Nephron progenitor cell (in vitro differentiated cells): ENCODE data around the gene OLIG2.

Experiments used
- DNase-seq: peaks from one replicate; pipeline ENCODE4 v3.0.0; 2021
- H3K27ac Mint-ChIP-seq: 2 replicates; pipeline ENCODE4 v1.8.0; 2021; ENCODE audit warnings: mild to moderate bottlenecking, moderate library complexity, mixed read lengths
- H3K27me3 Mint-ChIP-seq: 2 replicates; pipeline ENCODE4 v1.8.0; 2021; ENCODE audit warnings: mild to moderate bottlenecking, low read depth, mixed read lengths; ENCODE audit not compliant: poor library complexity
- H3K36me3 Mint-ChIP-seq: 2 replicates; pipeline ENCODE4 v1.8.0; 2021; ENCODE audit warnings: low read depth, mixed read lengths
- H3K4me1 Mint-ChIP-seq: 2 replicates; pipeline ENCODE4 v1.8.0; 2021; ENCODE audit warnings: mixed read lengths
- H3K4me3 Mint-ChIP-seq: 2 replicates; pipeline ENCODE4 v1.8.0; 2021; ENCODE audit warnings: mild to moderate bottlenecking, moderate library complexity, mixed read lengths
- H3K9me3 Mint-ChIP-seq: 2 replicates; pipeline ENCODE4 v1.8.0; 2021; ENCODE audit warnings: mild to moderate bottlenecking, moderate library complexity, mixed read lengths
- TF ChIP-seq, protein P1 (sequence below): fragments of 200-600 bp; sonication (generic); IDR thresholded peaks from 2 replicates; pipeline ENCODE4 v1.5.0; 2021; ENCODE audit warnings: antibody characterized with exemption

The OLIG2 gene

DNA sequence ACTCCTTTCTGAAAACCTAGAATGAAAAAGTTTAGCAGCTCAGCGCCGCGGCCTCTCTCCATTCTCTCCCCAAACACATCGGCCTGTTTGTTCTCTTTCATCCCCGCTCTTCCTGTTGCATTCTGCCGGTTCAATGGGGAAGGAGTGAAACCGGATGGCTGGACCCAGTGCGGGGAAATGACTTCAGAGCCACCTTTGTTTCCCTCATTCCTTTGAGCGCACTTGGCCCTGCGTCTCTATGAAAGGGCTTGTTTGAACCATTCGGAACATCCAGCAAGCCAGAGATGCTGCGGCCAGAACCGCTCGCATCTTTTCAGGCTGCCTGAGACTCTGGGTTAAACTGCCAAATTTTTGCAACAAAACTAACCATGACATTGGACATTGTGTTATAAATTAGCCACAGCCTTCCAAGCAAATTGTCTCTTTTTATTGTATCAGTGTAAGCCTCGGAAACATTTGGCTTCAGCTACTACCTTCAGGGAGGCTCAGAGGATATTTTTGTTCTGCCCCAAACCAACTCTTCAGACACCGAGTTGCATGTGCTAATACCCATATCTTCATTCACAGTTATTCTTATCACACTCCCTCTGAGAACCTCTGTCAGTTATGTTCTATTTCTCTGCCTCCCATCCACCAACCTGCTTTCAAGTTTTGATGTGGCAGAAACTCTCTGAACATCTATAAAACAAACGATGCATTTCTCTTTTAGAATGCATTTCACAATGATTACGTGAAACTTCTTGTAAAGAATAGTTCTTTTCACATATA lies 39.1 kb downstream of the OLIG2 start:
- TF ChIP-seq, protein P1, sequence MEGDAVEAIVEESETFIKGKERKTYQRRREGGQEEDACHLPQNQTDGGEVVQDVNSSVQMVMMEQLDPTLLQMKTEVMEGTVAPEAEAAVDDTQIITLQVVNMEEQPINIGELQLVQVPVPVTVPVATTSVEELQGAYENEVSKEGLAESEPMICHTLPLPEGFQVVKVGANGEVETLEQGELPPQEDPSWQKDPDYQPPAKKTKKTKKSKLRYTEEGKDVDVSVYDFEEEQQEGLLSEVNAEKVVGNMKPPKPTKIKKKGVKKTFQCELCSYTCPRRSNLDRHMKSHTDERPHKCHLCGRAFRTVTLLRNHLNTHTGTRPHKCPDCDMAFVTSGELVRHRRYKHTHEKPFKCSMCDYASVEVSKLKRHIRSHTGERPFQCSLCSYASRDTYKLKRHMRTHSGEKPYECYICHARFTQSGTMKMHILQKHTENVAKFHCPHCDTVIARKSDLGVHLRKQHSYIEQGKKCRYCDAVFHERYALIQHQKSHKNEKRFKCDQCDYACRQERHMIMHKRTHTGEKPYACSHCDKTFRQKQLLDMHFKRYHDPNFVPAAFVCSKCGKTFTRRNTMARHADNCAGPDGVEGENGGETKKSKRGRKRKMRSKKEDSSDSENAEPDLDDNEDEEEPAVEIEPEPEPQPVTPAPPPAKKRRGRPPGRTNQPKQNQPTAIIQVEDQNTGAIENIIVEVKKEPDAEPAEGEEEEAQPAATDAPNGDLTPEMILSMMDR: no peak
- Mint-ChIP-seq H3K36me3 (no peaks in the 10 kb centered on the region), H3K27me3 (peaks cover 99% of the 10 kb centered on the region), H3K4me1 (peaks cover 5% of the 10 kb centered on the region), H3K9me3 (peaks cover 16% of the 10 kb centered on the region), H3K4me3 (no peak overlapping the region), H3K27ac (no peak overlapping the region)
- DNase-seq: no peak

DNA sequence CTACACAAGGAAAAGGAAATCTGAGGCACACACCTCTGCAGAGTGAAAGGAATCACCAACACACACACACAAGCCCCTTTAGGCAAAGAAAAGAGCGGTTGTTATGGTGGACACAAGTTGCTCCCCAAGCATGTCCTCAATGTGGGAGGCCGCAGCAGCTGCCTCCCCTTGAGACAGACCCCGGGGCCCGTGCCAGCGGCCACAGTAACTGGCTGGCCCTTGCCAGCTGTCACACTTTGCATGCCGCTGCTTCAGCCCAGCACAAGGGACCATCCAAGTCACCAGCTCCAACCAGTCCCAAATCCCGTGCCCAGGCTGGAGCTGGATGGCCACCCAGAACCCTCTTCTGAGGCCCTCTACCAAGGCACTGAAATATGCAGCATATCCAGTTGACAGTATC lies 41.3 kb downstream of the OLIG2 start:
- Mint-ChIP-seq H3K27me3 (peaks cover 97% of the 10 kb centered on the region), H3K36me3 (no peaks in the 10 kb centered on the region), H3K9me3 (peaks cover 17% of the 10 kb centered on the region), H3K4me1 (peaks cover 14% of the 10 kb centered on the region), H3K27ac (no peak overlapping the region), H3K4me3 (no peak overlapping the region)
- TF ChIP-seq, protein P1: no peak
- no peak for DNase-seq

DNA sequence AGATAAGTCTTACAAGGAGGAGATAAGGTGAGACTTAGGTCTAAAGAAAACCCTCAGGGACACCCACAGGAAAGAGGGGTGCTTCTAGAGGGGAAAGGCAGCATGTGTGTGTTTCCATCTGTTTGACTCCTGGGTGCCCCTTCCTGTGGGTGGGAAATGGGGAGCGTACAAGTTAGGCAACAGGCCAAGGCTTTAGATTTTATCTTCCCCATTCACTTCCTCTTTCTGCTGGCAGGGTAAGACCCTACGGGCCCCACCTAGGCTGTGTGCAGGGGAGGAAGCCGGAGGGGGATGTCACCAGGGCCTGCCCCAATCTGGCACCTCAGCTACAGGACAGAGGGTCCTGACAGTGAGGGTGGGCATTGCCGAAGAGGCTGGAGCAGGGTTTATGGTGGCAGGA lies 41.7 kb downstream of the OLIG2 start:
- no peak for DNase-seq
- TF ChIP-seq, protein P1: no peak
- peaks cover 98% of the 10 kb centered on the region for H3K27me3 Mint-ChIP-seq
- no peak overlapping the region for H3K27ac Mint-ChIP-seq
- no peak overlapping the region for H3K4me3 Mint-ChIP-seq
- peaks cover 17% of the 10 kb centered on the region for H3K9me3 Mint-ChIP-seq
- H3K4me1 Mint-ChIP-seq: peaks cover 17% of the 10 kb centered on the region
- H3K36me3 Mint-ChIP-seq: no peaks in the 10 kb centered on the region

DNA sequence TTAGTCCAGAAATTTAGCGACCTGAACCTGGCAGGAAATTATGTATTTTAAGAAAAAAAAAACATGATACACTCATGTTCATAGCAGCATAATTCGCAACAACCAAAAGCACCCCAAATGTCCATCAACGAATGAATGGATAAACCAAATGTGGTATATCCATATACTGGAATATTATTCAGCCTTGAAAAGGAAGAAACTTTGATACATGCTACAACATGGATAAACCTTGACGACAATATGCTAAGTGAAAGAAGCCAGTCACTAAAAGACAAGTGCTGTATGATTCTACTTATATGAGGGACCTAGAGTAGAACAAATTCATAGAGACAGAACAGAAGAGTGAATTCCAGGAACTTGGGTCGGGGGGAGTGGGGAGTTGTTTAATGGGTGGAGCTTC lies 43.5 kb downstream of the OLIG2 start:
- DNase-seq: no peak
- Mint-ChIP-seq H3K4me3 (peak overlapping the region; percentile 38), H3K27ac (no peak overlapping the region), H3K4me1 (peaks cover 17% of the 10 kb centered on the region), H3K36me3 (no peaks in the 10 kb centered on the region), H3K27me3 (peaks cover 98% of the 10 kb centered on the region), H3K9me3 (peaks cover 17% of the 10 kb centered on the region)
- TF ChIP-seq, protein P1: no peak

DNA sequence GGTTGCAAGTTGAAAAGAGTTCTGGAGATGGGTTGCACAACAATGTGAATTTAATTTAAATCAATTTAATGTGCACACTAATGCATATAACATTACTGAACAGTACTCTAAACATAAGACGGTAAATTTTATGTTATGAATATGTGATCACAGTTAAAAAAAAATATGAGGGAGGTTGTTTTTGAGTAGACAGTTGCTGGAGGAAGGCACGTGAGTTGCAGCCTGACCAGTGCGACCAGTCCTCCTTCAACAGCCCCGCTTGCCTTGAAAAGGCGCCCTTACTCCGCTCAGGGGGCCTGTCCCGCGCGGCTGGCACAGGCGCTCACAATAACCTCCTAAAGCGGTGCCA lies 43.9 kb downstream of the OLIG2 start:
- peaks cover 17% of the 10 kb centered on the region for H3K9me3 Mint-ChIP-seq
- TF ChIP-seq, protein P1: no peak
- peak overlapping the region; percentile 38 for H3K4me3 Mint-ChIP-seq
- DNase-seq: no peak
- peaks cover 98% of the 10 kb centered on the region for H3K27me3 Mint-ChIP-seq
- no peaks in the 10 kb centered on the region for H3K36me3 Mint-ChIP-seq
- no peak overlapping the region for H3K27ac Mint-ChIP-seq
- peaks cover 15% of the 10 kb centered on the region for H3K4me1 Mint-ChIP-seq
